HG02571 (cell line): ENCODE measurements around the gene ARHGAP31.

Experiments used
- ATAC-seq: cut with Tn5 transposase; IDR thresholded peaks from one replicate; pipeline ENCODE4 v1.9.1; 2021; ENCODE audit warnings: mild to moderate bottlenecking, moderate library complexity; ENCODE audit not compliant: unreplicated experiment

ARHGAP31 gene

DNA sequence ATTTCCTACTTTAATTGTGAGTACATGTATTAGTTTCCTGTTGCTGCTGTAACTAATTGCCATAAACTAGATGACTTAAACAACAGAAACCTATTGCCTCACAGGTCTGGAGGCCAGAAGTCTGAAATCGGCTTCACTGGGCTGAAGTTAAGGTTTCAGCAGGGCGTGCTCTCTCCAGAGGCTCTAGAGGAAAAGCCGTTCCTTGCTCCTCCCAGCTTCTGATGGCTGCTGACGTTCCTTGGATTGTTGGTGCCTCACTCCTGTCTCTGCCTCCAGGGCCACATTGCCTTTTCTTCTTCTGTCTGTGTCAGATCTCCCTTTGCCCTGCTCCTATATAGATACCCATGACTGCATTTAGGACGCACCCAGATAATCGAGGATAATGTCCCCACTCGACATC is 80.9 kb downstream of the ARHGAP31 start:
- ATAC-seq: no peak

DNA sequence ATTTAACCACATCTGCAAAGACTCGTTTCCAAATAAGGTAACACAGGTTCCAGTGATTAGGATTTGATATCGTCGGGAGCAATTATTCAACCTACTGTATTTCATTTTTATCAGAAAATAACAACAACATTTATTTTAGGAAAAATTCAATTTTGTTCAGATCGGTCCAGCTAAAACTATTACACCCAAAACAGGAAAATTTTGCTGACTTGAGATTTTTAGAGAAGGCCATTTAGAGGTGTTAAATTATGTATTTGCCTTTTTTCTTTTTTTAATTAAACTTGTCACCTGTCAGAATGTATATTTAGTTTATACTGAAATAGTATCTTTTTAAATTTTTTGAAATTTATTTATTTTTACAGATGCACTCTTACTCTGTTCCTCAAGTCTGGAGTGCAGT is 81.3 kb downstream of the ARHGAP31 start:
- ATAC-seq: no peak

DNA sequence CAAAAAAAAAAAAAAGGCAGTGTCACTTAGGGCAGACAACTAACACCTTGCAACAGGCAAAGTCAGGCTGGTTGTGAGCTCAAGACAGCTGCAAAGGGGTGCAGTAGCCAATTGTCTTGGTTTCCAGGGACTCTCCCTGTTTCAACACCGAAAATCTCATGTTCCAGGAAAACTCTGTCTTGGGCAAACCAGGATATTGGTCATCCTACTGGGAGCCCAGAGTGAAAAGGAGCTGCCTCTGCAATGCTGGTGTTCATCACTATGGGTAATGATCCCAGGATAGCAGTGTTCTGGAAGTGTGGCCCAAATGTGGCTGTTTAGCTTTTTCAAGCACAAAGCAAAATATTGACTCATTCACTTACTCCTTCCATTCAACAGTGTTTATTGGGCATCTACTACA is 82.6 kb downstream of the ARHGAP31 start:
- no peak for ATAC-seq

DNA sequence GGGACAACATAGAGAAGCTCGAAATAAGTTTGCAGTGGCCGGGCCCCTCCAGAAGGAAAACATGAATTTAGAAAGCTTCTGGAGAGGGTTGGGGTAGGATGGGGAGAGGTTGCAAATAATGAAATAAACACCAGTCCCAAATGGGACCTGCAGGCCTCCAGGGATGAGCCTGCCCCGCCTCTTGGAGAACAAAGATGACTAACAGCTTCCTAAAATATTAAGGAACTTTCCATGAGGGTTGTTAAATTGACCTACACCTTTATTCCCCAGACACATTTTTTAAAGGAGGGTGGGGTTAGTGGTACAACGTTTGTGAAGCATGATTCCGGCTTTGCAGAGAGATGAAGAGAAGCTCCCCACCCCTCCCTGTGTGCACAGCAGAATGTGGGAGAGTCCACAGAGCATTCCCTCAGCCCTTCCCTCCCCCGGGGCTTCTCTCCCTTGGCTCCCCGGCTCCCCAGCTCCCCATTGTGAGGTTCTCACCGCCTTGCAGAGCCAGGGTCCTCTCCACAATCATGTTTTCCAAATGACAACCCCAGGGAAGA is 84.1 kb downstream of the ARHGAP31 start:
- ATAC-seq: no peak

DNA sequence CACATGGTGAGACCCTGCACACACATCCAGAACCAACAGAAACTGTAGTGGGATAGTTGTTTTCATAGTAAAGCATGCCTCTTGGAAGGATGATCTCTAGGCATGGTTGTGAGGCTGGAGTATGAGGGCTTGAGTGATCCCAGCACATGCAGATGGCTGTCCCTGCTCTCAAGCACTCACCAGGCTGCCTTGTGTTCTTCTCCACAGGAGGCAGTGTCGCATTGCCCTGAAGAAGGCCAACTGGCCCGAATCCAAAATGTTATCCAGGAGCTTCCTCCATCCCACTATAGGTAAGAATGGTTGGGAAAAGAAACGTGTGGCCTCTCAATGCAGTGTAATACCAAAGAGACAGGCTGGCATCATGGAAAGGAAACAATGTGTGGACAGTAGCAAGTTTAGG is 86.5 kb downstream of the ARHGAP31 start:
- no peak for ATAC-seq

DNA sequence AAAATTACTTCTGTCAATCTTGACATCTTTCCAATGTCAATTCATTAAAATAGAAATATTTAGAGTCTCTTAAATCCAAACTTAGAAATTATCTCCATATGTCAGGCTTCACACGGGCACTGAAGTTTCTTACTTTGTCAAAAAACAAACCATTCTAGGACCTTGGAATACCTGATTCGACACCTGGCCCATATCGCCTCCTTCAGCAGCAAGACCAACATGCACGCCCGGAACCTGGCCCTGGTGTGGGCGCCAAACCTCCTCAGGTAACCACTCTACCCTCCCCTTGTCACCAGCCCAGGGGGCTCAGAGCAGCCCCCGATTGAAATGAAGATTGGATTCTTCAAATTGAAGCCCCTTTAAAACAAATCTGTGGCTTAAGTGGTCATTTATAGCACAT is 88.0 kb downstream of the ARHGAP31 start:
- no peak for ATAC-seq

DNA sequence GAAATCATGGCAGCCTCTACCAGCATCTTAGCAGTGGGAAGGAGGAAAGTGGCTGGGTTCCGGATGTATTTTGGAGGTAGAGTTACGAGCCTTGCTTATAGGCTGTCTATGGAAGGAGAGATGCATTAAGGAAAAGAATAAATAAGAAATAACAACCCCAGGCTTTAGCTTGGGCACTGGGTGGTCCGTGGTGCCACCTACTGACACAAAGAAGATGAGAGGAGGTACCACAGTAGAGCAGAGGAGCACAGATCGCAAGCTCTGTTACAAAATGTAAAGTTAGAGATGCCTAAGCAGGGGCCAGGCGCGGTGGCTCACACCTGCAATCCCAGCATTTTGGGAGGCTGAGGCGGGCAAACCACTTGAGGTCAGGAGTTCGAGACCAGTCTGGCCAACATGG is 94.4 kb downstream of the ARHGAP31 start:
- ATAC-seq: no peak

DNA sequence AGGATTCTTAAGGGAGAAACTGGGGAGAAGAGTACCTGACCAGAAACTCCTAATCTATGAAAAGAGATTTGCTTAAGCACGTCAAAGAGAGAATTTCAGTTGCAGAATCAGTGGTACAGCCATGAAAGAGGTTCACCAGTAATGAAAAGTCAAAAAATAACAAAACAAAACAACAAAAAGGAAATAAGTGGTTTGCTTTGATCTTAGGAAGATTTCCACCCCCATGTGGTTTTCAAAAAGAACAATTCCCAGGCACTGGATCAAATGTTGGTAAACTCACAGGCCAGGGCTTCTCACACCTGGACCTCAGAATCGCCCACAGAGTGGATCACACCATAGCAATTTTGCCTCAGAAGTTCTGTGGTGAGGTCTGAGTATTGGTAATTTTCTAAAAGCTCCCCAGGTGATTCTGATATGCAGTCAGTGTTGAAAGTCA is 101.8 kb downstream of the ARHGAP31 start:
- ATAC-seq: peak; percentile 70

DNA sequence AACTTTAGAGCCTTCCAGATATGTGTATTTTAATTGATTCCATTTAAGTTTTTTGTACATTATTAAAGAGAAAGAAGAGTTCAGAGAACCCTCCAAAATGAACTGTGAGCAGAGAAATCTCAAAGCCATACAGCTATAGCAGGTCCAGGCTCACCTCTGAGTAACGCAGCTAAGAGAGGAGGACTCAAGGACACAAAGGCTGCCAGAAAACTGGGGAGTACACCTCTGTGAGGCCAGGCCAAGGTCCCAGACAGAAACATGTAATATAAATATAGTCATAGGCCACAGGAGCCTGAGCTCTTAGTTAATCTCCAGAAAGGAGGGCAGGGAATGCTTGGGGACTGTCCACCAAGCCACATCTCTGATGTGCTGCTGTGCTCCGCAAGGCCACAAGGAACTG is 102.7 kb downstream of the ARHGAP31 start:
- no peak for ATAC-seq

DNA sequence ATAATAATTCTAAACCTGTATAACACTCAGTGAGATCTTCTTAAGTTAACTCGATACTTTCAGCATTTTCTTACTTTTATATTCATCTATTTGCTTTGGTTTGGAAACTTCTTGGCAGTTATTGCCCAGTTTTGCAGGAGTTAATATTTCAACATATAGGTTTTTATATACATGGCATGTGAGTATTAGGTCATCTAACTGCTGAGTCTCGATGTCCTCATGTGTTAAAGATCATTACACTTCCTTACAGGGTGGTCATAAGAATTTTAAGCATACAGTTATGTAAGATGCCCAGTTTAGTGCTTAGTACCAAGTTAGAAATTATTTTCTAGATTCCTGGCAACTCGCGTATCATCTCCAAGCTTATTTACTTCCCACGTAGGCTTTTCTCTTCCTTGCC is 106.3 kb downstream of the ARHGAP31 start:
- ATAC-seq: no peak

DNA sequence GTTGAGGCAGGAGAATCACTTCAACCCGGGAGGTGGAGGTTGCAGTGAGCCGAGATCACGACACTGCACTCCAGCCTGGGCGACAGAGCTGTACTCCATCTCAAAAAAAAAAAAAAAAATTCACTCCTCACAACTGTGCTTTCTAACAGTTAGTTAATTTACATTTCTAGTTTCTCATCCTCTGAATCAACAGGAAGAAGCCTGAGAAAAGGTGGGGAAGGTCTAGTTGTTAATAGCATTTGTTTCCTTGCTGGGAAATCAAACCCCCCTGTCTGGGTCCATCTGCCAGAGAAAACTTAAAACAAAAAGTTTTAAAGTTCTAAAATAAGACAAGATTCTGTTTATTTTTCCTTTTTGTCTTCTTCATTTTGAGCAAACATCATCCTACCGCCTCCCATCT is 106.9 kb downstream of the ARHGAP31 start:
- peak; percentile 54 for ATAC-seq

DNA sequence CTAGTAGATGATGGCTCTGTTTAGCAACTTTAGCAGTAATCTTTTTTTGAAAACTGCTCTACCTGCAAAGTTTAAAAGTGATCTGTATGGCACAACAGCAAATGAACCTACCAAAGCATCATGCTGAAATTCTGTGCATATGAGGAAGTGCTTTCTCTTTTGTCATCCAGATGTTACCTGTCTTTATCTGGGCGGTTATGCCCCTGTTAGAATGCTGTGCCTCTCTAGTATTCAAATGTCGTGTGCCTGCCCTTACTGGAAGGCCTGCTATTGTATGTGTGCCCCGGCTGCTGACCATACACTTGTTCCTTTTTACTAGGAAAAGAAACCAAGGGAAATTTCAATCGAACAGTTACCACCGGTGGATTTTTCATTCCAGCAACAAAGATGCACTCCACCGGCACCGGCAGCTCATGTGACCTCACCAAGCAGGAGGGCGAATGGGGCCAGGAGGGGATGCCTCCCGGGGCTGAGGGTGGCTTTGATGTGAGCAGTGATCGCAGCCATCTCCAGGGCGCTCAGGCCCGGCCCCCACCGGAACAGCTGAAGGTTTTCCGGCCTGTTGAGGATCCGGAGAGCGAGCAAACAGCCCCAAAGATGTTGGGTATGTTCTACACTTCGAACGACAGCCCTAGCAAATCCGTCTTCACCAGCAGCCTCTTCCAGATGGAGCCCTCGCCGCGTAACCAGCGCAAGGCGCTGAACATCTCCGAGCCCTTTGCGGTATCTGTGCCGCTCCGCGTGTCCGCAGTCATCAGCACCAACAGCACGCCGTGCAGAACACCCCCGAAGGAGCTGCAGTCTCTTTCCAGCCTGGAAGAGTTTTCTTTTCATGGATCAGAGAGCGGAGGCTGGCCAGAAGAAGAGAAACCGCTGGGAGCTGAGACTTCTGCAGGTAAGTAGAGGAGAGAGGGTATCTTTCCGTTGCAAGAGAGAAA is 107.6 kb downstream of the ARHGAP31 start:
- peak; percentile 70 for ATAC-seq

DNA sequence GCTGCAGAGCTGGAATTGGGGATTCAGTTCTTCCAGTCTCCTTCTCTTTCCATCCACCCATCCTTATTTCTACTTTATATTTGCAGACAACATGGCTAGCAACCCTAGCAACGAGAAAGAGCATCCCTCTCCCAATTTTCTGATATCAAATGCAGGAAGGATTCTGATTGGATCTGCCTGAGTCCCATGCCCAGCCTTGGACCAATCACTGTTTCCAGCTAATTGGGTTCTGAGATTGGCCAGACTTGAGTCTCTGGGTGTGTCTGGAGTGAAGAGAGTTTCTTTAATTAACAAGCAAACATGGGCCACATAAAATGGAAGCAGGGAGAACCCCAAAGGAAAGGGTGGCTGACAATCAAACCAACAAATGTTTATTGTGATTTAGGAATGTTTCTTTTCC is 108.6 kb downstream of the ARHGAP31 start:
- ATAC-seq: no peak

DNA sequence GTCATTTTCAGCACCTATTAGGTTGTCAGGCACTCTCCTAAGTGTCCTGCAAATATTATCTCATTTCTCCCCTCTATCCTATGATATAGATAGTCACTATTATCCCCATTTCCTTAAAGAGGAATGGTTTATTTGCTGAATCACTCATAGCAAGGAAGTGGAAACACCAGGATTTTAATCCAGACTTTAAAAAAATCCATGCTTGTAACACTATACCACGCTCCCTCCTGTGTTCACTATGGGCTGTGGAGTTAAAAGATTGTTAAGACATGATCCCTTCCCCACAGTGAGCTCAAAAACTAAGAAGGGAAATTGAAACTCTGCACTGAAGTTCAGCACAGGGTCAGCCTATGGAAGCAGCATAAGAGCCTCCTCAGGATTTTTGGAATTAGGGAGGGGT is 109.0 kb downstream of the ARHGAP31 start:
- ATAC-seq: no peak

DNA sequence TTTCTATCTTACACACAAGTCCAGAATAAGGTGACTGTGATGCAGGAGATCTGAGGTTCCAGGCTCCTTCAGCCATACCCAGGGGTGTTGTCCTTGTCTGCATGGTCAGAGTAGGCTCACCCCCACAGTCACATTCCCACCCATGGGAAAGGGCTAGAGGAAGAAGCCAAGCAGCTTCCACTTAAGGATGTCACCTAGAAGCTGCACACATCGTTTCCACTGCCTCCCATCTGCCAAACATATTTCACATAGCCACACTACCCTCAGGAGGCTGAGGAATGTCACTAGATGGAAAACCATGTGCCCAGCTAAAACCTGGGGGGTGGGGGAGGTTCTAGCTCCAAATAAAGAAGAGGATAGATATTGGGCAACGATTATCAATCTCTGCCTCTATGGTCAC is 111.1 kb downstream of the ARHGAP31 start:
- ATAC-seq: no peak

DNA sequence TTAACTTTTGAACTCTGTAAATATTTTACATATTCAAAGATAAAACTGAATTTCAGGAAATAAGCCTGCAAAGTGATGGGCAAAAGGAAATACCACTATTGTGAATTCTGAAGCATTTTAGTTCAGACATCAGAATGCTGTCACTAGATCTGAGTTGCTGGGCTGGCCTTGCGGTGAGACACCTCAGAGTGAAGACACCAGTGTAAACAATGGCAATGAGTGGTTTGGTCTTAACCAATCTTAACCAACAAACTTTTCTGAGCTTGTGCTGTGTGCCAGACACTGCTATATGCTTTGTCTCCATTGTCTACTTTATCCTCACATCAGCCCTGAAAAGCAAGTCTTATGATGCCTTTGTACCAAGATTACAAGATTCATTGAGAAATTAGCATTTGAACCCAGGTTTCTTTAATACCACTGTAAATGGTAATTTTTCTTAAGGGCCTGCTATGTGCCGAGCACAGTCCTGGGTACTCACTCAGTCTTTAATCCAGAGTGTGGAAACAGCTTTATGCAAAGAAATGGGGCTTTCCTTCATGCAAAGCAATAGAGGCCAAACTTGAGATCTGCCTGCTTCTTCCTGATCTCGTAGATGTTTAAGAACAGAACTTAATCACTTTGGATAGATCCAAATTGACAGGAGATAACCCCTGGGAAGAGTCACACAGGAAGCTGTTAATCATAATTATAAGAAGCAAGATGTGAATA is 114.2 kb downstream of the ARHGAP31 start:
- peak; percentile 58 for ATAC-seq

DNA sequence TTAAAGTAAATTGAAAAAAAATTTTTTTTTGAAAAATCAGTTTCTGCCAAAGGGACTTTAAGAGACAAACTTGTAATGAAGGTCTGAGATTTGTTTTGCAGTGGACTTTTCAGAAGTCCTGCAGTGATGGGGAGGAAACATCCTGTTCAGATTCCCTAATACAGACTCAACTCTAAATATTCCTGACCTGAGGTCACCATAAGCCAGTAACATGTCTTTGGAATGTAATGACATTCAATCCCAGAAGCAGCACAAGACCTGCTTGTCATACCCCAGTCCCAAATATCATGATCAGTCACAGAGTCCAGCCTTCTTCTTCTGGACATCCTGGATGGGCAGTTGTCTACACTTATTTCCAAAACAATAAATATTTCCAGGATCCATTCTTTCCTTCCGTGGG is 115.7 kb downstream of the ARHGAP31 start:
- ATAC-seq: no peak

DNA sequence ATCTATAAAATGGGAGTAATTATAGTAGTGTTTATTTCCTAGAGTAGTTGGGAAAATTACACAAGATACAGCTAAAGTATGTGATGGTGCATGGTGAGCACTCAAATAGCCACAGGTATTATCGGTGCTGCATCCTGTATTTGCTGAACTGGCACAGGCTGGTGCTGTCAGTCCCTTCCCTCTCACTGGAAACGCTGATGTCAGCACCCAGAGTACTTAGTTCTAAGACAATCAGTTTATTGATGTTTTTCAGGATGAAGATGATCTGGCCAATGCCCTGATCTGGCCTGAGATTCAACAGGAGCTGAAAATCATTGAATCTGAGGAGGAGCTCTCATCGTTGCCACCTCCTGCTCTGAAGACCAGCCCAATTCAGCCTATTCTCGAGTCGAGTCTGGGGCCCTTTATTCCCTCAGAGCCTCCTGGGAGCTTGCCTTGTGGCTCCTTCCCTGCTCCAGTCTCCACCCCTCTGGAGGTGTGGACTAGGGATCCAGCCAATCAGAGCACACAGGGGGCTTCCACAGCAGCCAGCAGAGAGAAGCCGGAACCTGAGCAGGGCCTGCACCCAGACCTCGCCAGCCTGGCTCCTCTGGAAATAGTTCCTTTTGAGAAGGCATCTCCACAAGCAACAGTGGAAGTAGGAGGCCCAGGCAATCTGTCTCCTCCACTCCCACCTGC is 119.6 kb downstream of the ARHGAP31 start:
- no peak for ATAC-seq

DNA sequence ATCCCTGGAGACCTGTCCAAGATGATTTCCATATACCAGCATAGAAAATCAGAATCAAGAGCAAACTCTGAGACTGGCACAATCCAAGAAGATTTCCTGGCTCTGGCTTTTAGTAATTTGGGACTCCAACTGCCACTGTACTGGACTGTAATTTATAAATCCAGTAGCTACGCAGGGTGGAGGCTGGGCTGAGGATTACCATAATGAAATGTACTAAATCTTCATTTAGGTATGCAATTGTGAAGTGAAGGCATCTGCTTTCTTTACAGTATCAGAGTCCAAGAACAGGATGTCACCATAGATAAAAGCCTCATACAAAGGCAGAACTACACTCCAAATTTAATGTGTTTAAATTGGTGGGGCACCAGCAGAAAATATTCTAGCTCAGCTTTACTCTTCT is 122.7 kb downstream of the ARHGAP31 start:
- ATAC-seq: no peak

DNA sequence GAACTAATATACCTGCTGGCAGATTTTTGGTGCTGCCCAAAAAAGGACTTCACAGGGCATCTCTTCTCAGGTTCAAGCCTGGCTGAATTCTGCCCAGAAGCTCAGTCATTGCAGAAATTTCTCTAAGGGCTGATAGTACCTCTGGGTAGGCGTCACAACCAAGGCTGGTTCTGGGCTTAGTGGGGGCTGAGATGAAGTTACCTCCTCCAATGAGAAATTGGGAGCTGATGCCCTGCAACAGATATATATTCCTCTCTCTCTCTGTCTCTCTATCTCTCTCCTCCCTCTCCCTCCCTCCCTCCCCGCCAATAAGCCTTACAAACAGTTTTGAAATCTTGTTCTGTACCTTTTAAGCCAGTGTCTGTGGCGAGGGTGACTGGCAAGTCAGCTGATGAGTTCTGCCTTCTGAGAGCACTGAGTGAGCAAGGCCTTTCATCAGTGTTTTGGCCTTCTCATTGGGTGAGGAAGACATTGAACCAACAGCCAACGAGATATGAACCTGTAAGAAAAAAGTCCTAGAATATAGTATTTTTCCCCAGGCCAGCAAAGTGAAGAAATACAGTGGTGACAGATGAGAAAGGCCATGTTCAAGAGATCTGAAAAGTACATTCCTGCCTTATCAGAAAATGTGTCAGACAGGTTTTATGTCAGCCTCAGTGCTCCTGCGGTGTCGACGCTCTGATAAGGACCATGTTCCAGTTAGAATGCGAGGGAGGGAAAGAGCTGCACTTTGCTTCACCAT is 123.8 kb downstream of the ARHGAP31 start:
- no peak for ATAC-seq

DNA sequence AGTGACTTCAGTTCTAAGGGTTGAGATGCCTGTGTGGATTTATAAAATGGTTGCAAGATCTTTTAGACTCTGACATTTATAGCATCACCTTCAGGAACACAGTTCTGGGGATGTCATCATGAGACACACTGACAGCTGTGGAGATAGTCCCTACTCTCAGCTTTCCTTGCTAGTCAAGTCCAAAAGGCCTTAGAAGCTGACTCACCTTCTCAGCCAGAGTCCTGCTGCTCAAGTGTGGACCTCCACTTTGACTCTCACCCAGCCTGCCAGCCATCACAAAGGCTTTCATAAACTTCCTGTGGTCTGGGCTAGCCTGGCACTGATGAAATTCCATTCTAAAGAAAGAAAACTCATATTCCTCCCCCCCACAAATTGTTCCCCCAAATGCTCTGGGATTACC is 124.5 kb downstream of the ARHGAP31 start:
- no peak for ATAC-seq
